Type B pancreatic cell (in vitro differentiated cells): ENCODE results near the gene CYB5A. TPM values are rescaled to one million over a fixed set of nuclear protein-coding genes. Genes with fewer than 3 reads are reported as not detected.
"Not testable (repeated sequence)": the region's sequence is repeated elsewhere in the genome, so short reads cannot be mapped to it uniquely, and the experiment has no call there.

ENCODE experiments used
- DNase-seq: peaks from one replicate; pipeline ENCODE4 v3.0.0; 2021; ENCODE audit warnings: mixed read lengths; ENCODE audit not compliant: unreplicated experiment; ENCODE audit errors: extremely low spot score
- H3K27ac Mint-ChIP-seq: 2 replicates; pipeline ENCODE4 v1.8.0; 2021; ENCODE audit warnings: mild to moderate bottlenecking, mixed read lengths
- H3K27me3 Mint-ChIP-seq: 2 replicates; pipeline ENCODE4 v1.8.0; 2021; ENCODE audit warnings: mixed read lengths
- H3K36me3 Mint-ChIP-seq: 2 replicates; pipeline ENCODE4 v1.8.0; 2021; ENCODE audit warnings: mixed read lengths
- H3K4me1 Mint-ChIP-seq: one replicate; pipeline ENCODE4 v1.8.0; 2021; ENCODE audit warnings: mixed read lengths; ENCODE audit not compliant: unreplicated experiment
- H3K4me3 Mint-ChIP-seq: 2 replicates; pipeline ENCODE4 v1.8.0; 2021; ENCODE audit warnings: mild to moderate bottlenecking, mixed read lengths
- H3K9me3 Mint-ChIP-seq: 2 replicates; pipeline ENCODE4 v1.8.0; 2021; ENCODE audit warnings: mixed read lengths
- CTCF ChIP-seq: fragments of 200-600 bp; sonication (generic); conservative IDR thresholded peaks from 2 replicates; pipeline ENCODE4 v1.5.0; 2021; ENCODE audit warnings: antibody characterized with exemption, mild to moderate bottlenecking
- total RNA-seq: library from RNA; stranded (reverse); gene quantifications from 2 replicates; pipeline ENCODE4 v1.2.1, GENCODE V29; 2021; ENCODE audit warnings: low replicate concordance

The CYB5A gene
- total RNA-seq, 1 donor from 2014 or later, result 74.9 TPM

GRCh38 chr18:74333091-74333490 is 41.3 kb upstream of the CYB5A start:
- no peaks in the 10 kb centered on the region for H3K4me1 Mint-ChIP-seq
- no peak overlapping the region for H3K4me3 Mint-ChIP-seq
- H3K36me3 Mint-ChIP-seq, result no peaks in the 10 kb centered on the region
- no peak for DNase-seq
- H3K27me3 Mint-ChIP-seq, result no peaks in the 10 kb centered on the region
- H3K9me3 Mint-ChIP-seq, result no peaks in the 10 kb centered on the region
- H3K27ac Mint-ChIP-seq, result no peak overlapping the region
- no peak for TF ChIP-seq CTCF

- Mint-ChIP-seq H3K4me3 (no peak overlapping the region), H3K36me3 (no peaks in the 10 kb centered on the region), H3K4me1 (no peaks in the 10 kb centered on the region), H3K9me3 (no peaks in the 10 kb centered on the region), H3K27ac (no peak overlapping the region), H3K27me3 (no peaks in the 10 kb centered on the region)
- DNase-seq, result no peak
- TF ChIP-seq CTCF, result peak; percentile 52
Observed at GRCh38 chr18:74331404-74331803, 39.6 kb upstream of the CYB5A start.

- no peak for TF ChIP-seq CTCF
- no peak for DNase-seq
- H3K36me3 Mint-ChIP-seq, result no peaks in the 10 kb centered on the region
- H3K4me1 Mint-ChIP-seq, result no peaks in the 10 kb centered on the region
- H3K9me3 Mint-ChIP-seq, result no peaks in the 10 kb centered on the region
- H3K27me3 Mint-ChIP-seq, result no peaks in the 10 kb centered on the region
- no peak overlapping the region for H3K27ac Mint-ChIP-seq
- no peak overlapping the region for H3K4me3 Mint-ChIP-seq
Observed at GRCh38 chr18:74329688-74330205, 38.0 kb upstream of the CYB5A start.

GRCh38 chr18:74328206-74328605 is 36.4 kb upstream of the CYB5A start:
- no peak for TF ChIP-seq CTCF
- no peaks in the 10 kb centered on the region for H3K36me3 Mint-ChIP-seq
- no peak overlapping the region for H3K4me3 Mint-ChIP-seq
- no peaks in the 10 kb centered on the region for H3K9me3 Mint-ChIP-seq
- H3K27me3 Mint-ChIP-seq, result no peaks in the 10 kb centered on the region
- no peak overlapping the region for H3K27ac Mint-ChIP-seq
- H3K4me1 Mint-ChIP-seq, result no peaks in the 10 kb centered on the region
- DNase-seq, result no peak

- not testable (repeated sequence) for H3K4me3 Mint-ChIP-seq, H3K36me3 Mint-ChIP-seq
Observed at GRCh38 chr18:74326791-74327190, 35.0 kb upstream of the CYB5A start.

GRCh38 chr18:74326231-74326630 is 34.5 kb upstream of the CYB5A start:
- peak overlapping the region; percentile 61 for H3K27ac Mint-ChIP-seq
- no peaks in the 10 kb centered on the region for H3K36me3 Mint-ChIP-seq
- no peak for DNase-seq
- H3K4me3 Mint-ChIP-seq, result no peak overlapping the region
- no peaks in the 10 kb centered on the region for H3K9me3 Mint-ChIP-seq
- H3K27me3 Mint-ChIP-seq, result no peaks in the 10 kb centered on the region
- no peak for TF ChIP-seq CTCF
- no peaks in the 10 kb centered on the region for H3K4me1 Mint-ChIP-seq

More at GRCh38 chr18:74326791-74327190, 35.0 kb upstream of the CYB5A start:
- H3K27ac Mint-ChIP-seq, result peak overlapping the region; percentile 61
- H3K9me3 Mint-ChIP-seq, DNase-seq, H3K27me3 Mint-ChIP-seq, H3K4me1 Mint-ChIP-seq: not testable (repeated sequence)
